ENCODE data around the gene TBX21.

DNA sequence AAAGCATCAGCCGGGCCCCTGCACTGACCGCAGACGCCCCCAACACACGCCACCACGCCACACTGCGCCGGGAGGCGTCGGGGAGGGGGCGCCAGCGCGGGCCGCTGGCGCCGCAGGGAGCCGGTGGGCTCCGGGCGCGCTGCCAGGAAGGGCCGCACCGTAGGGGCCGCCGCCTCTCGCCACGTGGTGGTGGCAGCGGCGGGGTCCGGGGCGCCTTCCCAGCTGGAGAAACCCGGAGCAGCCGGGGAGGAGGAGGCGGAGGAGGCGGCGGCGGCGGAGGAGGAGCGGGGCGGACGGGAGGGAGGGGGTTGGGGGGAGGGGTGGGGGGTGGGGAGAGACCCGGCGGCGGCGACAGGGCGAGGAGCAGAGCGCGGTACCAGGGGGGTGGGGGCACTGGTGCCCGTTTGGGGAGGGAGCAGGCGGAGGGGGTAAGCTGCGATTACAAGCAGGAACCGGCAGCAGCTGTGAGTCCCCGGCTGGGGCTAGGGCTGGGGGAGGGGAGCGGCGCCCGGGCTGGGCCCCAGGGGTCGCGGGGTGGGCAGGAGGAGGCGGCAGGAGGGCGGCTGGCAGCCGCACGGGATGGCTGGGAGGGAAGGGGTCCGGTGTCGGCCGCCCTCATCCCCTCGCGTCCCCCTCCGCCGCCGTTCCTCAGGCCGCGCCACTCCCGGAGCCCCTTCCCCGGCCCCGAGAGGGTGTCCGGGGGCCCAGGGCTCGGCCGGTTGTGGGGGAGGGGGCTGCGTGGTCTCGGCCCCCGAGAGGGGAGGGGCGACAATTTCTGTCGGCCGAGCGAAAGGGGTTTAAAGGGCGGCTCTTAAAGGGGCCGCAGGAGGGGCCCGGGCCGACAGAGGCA lies 39.1 kb upstream of the TBX21 start, which contains the start of gene TBKBP1:
- no peak for TF ChIP-seq POLR2A (IDR thresholded peaks at IDR 0.05; ENCODE audit: low read depth, low read length)
- no peak for TF ChIP-seq POLR2AphosphoS5 (IDR thresholded peaks at IDR 0.05; ENCODE audit: low read depth, low read length)

Data from GM12892 (cell line).